Activated naive CD4-positive, alpha-beta T cell treated with anti-CD3 and anti-CD28 coated beads, Interleukin-2, amount 50 U/mL, for 16 hours (primary cell): ENCODE data around the gene CDK11B.
A peak's percentile ranks its signal among the peaks of the same experiment; 100 is the strongest.
"Not testable (repeated sequence)": the region's sequence is repeated elsewhere in the genome, so short reads cannot be mapped to it uniquely, and the experiment has no call there.

Experiments
- DNase-seq: peaks from one replicate; pipeline ENCODE4 v3.0.0-alpha.2; 2020

Gene CDK11B

DNA sequence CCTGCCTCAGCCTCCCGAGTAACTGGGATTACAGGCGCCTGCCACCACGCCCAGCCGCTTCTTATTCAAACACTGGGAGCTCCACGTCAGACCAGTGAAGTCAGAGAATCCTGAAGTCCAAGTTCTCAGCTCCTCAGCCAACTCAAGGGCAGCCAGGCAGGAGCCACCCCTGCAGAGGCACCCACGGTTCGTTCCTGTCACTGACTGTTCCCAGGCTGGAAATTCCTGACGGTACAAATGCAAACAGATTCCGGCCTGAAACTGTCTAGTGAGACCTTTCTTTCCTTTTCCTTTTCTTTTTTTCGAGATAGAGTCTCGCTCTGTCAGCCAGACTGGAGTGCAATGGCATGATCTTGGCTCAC is 22.1 kb upstream of the CDK11B start:
- DNase-seq = no peak

DNA sequence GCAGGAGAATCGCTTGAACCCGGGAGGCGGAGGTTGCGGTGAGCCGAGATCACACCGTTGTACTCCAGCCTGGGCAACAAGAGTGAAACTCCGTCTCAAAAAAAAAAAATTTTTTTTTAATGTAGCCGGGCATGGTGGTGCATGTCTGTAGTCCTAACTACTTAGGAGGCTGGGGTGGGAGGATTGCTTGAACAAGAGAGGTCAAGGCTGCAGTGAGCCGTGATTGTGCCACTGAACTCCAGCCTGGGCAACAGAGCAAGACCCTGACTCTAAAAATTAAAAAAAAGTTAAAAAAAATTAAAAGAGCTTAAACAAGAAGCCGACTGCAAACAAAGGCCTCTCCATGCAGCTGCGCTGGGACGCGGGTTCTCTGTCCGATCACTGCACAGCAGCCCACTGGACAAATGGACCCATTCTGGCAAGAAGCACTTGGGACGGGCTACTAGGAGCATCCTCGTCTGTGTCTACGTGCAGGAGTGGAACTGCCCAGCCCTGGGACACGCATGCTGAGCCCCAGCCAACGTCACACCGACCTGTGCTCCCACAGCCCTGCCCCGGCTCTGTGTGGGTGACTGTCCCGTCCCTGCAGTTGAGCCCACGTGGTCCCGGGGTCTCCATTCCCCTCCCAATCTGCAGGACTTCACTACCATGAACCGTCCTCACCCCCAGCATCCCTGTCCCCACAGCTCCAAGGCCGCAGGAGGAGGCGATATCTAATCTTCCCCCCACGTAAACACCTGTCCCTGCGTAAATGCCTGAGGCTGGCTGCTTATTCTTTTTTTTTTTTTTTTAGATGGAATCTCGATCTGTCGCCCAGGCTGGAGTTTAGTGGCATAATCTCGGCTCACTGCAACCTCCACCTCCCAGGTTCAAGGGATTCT is 21.5 kb upstream of the CDK11B start:
- DNase-seq = no peak

DNA sequence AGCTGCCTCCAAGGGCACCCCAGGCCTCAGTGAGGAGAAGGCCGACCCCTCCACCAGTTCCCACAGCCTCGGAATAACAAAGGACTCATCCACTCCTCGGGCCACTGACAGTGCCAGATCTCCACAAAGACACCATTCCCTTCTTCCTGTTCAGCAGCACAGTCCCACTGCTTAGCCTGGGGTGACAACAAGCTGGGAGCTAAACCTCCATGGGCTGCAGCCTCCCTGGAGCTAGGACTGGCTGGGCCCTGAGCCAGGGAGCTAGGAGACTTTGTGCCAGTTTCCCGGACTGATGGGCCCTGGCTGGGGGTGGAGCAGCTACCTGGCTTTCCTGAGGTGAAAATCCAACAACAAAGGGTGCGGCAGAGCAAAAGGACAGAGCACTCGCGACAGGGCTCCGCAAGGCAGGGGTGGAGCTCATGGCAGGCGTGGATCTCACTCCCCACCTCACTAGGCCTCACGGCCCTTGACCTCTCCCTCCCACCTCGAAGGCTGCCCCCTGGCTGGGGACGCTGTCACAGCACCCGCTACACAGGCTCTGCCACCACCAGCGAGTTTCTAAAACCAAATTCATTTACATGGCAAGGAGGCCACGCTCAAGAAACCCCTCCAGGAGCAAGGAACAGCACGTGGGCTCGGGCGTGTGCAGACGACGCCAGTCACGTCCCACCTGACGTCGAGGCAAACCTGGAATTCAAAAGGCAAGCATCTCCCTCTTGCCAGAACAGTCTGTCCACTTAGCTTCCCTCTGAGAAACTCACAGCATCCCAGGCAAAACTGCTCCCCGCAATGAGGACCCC is 20.0 kb upstream of the CDK11B start:
- no peak for DNase-seq

DNA sequence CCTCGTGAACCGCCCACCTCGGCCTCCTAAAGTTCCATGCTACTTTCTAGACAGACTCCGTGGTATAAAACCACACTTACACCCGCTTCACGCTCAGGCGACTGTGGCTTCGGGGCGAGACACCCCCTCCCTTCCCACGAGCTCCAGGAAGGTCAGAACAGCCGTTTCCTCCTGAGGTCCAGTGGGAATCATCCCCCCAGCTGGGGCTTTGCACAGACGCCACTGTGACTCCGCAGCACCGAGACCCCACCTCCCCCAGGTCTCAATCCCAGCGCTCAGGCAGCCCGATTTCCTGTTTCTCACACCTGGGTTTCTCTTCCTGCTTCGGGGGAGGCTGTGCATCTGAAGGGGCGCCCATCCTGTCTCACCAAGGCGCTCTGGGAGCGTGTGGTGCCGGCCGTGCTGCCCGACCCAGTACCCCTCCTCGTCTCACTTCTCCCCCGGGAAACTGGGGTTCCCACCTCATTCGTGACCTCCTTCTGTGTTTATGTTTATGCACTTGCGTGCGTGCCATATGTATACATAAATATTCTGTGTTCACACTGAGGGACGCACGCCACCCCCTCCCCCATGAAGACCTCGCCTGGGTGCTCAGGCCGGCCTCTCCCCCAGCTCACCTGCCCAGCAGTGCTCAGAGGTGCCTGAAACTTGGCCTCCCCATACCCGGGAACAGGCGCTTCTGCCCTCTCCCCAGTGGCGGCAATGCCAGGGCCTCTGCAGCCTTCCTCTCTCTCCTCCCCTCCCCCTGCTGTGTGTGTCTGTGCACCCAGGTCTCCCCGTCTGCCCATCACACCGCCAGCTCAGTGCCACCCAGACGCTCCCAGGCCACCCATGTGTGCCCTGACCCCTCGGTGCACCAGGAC is 19.1 kb upstream of the CDK11B start:
- peak; percentile 61 for DNase-seq

DNA sequence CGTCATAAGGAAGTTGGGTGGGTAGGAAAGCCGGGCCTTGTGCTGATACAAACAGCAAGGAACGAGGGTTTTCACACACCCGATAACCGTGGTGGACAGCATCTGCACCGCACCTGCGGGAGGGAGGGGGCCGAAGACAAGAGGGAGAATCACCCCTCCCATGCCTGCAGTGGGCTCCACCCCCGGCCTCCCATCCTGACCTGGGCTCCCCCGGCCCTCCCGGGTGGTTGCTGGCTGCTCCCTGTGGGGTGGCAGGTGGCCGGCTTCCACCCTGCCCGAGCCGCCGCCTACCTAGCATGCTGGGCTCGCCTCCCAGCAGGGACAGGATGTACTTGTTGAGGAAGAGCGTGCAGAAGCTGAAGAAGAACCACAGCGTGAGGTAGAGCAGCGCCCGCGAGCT is 17.3 kb upstream of the CDK11B start:
- DNase-seq = not testable (repeated sequence)

DNA sequence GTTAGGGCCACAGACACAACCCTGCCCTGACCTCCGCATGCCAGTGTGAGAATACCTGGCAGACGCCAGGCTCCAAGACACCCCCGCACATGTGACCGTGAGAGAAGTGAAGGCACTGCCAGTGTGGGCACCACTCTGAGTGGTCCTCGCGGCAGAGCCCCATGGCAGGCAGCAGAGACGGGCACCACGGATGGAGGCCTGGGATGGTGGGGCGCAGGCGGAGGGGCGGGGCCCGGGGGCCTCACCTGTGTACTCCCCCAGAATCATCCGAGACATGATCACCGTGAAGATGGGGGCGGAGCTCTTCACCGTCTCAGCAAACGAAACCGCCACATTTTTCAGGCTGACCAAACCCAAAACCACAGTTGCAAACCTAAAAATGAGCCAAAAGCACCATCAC is 16.4 kb upstream of the CDK11B start:
- DNase-seq = not testable (repeated sequence)

DNA sequence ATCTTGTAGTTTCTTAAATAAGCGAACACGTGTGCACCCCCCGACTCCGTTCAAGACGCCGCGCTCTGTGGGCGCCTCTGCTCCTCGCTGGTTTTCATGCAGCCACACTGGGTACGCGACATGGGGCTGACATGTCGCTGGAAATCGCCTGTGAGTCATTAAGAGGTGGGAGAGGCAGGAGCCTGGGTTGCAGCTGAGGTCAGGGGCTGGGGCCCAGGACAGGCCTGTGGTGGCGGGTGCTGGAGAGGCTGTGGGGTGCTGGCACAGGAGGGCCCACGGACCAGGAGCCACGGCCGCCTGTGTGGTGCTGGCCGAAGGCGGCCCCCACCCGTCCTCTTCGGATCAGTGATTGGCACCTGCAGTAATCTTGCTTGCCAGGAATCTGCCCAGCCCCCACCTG is 16.0 kb upstream of the CDK11B start:
- DNase-seq = not testable (repeated sequence)

DNA sequence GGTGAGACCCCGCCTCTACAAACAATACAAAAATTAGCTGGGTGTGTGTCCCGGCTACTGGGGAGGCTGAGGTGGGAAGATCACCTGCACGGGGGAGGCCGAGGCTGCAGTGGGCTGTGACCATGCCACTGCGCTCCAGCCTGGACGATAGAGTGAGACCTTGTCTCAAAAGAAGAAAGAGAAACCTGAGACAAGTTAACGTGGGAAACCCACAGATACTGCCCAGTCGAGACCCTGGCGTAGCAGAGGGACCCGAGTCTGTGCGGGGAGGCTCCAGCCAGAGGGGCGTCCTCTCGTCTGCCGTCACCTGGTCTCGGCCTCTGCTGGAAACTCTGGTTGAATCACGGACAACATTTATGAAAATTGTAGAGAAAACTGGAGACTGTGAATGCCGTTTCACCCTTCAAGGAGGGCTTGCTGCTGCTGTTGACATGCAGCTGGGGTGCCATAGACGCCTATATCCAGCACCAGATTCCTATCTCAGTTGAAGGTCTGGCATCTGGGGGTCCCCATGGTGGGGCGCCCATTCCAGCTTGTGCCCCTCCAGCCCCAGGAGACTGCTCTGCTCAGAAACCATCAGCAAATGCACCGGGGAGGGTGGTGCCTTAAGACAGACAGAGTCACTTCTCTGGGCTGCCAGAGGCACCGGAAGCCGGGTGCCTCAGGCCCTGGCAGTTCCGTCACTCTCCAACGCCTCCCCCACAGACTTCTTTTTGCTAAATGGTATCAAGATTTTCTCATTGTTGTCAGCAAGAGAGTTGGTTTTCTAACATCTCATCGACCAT is 13.6 kb upstream of the CDK11B start:
- no peak for DNase-seq

DNA sequence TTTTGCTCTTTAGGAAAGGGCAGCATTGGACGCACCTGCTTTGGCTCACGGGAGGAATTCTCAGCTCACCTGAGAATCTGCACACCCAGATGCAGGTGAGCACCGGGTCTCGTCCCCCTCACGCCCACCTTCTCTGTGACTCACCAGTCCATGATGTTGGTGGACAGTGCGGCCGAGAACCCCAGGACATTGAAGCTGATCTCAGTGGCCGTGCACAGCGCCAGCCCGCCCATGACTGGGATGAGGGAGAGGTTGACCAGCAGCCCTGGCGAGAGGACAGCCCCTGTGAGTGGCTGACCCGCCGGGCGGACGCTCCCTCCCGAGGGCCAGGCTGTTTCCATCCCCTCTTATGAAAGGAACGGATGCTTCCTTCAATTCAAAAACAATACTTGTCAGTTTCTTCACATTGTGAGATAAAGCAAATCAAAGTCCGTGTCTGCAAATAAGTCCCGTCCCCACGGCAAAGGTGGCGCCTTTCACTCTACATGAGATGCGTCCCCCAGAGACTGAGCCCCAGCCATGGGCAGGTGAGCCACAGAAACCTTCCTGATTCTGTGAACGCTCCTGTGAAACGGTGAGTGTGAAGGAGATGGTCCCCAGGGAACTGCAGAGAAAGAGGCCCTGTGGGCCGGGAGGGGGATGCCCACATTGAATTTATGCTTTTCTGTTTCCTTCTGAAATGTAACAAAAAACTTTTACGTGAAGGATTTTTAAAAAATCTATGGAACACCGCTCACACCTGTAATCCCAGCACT is 12.7 kb upstream of the CDK11B start:
- no peak for DNase-seq

DNA sequence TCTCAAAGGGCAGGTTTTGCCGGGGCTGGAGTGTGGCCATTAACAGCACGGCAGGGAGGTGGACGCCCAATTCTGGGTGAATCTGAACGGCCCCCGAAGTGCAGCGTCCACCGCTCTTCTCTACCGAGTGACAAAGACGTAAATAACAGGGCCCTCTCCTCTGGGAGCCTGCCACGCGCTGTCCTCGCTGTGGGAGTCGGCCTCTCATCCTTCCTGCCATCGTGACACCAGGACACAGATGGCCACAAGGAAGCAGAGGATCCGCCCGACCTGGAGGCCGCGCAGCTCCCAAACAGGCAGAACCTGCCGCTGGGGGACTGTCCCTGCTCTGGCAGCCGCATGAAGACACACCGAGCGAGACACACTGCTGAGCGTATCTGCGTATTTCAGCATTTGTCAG is 12.1 kb upstream of the CDK11B start:
- no peak for DNase-seq

DNA sequence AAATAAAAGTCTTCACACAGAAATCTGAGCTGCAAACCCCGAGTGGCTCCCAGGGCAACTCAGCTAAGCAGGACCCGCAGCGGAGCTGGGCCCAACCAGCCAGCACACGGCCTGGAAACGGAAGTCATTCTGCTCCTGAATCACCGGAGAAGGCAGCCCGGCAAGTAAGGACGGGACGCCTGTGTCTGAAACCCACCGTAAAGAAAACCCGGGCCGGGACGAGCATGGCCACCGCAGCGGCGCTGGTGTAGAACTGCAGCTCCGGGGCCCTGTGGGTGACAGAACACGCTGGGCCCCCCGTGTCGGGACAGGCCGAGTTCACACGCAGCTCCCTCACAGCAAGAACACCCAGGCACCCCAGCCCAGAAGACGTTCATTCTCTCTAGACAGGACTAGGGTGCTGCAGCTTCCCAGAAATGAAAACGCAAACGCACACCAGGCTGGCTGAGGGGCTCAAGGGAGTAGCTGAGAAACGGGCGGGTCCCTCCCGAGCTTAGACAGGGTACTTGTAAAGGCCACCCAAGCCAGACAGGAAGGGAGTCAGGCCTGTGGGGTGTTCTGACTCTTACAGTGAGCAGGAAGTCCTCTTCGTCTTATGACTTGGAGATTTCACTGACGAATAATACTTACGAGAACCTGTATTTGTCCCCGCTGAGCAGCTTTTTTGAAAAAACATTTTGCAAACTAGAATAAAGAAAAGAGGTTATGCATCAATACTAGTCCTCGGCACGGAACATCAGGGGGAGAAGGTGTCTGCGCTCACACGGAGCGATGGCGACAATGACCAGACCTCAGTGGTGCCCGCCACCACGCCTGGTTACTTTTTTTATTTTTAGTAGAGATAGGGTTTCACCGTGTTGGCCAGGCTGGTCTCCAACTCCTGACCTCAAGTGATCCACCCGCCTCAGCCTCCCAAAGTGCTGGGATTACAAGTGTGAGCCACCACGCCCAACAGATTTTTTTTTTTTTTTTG is 10.9 kb upstream of the CDK11B start:
- no peak for DNase-seq

DNA sequence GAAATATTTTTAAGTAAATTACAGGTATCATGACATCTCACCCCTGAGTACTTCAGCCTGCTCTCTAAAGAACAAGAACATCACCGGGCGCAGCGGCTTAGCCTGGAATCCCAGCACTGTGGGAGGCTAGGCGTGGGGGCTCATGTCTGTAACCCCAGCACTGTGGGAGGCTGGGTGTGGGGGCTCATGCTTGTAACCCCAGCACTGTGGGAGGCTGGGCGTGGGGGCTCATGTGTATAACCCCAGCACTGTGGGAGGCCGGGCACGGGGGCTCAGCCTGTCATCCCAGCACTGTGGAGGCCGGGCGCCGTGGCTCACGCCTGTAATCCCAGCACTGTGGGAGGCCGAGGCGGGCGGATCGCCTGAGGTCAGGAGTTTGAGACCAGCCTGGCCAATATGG is 7.7 kb upstream of the CDK11B start:
- DNase-seq = no peak

DNA sequence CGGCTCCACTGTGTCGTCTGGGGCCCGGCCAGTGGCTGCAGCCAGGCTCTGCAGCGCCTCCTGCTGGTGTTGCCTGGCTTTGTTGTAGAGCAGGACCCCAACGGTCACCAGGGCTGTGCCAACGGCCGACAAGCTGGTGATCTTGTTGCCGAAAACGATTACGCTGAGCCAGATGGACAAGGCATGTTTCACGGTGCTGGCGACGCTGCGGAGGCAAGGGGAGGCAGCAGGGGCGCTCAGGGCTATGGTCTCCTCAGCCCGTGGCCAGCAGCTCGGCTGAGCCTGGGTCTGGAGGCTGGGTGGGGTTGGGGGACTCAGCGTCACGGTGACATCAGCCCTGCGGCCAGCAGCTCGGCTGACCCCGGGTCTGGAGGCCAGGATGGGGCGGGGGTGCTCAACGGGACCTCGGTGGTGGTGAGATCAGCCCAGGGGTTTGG is 7.0 kb upstream of the CDK11B start:
- DNase-seq = peak; percentile 51

DNA sequence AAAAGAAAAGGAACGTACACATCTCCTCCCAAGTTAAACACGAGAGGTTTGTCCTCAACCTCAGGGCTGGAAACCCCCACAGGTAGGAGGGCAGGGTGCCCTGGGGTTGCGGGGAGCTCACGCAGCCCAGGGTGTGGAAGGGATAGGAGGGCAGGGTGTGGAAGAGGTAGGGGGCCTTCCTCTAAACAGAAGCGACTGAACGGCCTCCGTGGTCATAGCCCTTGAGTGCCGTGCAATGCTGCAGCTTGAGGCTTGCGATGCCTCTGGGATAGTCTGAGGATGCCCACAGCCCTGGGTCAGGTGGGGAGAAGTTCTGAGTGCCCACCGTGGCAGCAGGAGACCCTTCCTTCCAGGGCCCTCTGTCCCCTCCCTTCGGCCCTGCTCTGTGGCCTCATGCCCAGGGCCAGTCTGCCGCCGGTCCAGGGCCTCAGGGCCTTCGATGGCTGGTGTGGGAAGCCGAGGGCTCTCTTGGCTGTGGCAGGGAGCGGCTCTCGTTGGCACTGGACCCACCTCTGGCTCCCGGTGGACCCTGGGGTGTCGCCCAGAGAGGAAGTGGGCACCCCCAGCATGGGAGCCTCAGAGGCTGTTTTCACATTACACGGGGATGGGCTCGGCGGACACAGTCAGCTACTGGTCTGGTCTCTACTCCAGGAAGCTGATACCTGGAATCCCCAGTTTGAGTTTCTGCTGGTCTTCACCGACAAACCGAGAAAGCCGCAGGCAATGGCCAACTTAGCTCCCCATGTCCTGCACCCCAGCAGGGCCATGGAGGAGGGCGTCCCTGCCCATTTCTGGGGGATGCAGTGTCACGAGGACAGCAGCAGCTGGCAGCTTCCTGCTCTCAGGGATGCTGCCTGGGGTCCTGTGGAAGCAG is 6.4 kb upstream of the CDK11B start:
- no peak for DNase-seq

DNA sequence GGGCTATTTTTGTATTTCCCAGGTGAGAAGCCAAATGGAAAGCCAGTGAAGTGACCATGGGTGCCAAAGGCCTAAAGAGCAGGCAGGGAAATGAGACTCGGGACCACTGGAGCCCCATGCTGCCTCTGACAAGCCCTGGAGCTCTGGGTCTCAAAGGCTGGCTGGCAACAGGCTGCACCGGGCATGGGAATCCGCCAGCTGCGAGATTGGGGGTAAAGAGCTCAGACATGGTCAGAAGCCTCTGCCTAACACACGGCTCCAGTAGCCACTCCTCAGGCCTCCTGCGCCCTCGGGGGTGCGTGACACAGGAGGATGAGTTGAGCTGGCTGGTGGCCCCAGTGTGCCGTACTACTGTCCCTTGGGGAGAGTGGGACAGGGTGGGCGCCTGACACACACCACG is 5.5 kb upstream of the CDK11B start:
- not testable (repeated sequence) for DNase-seq

DNA sequence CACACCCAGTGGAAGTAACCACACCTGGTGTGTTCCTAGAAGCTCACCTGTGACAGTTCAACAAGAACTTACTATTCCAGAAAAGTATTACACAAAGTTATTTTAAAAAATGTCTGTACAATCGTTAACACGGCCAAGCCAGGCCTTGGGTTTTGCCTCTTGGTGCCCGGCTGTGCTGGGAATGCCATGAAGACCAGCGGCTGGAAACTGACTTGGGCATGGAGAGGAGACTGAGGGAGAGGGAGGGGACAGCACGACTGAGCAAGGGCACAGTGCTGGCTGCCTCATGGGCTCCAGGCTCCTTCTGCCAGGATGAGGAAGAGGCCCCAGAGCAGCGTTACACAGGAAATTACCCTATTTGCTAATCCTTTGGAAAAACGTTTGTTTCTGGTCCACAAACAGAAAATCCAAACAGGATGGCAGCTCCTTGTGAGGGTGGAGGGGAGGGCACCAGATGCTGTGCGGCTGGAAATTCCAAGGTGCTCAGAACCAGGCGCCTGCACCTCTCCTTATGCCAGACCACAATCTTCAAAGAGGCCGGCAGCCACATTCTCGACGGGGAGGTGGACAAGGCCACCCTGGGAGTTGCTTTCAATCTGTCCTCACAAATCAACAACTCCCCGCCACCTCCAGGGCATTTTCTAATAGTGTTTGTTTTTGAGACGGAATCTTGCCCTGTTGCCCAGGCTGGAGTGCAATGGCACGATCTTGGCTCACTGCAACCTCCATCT is 4.2 kb upstream of the CDK11B start:
- DNase-seq = not testable (repeated sequence)

DNA sequence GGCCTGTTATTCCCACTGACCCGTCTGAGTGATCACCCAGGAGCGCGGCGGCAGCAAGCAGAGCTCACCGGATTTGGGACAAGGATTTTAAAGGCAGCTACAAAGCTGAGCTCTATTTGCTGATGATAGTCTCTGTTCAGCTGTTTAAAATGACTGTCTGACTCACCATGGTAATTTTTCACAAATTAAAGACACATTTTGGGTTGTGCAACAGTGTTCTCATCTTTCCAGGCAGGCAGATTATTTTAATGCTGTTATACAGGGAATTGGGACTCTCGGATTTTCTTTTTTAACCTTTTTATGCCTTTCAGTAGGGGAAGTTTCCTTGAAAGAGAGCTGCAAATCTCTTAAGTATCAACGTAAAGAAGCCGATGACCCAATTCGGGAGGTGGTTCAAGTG is 3.6 kb upstream of the CDK11B start:
- not testable (repeated sequence) for DNase-seq

DNA sequence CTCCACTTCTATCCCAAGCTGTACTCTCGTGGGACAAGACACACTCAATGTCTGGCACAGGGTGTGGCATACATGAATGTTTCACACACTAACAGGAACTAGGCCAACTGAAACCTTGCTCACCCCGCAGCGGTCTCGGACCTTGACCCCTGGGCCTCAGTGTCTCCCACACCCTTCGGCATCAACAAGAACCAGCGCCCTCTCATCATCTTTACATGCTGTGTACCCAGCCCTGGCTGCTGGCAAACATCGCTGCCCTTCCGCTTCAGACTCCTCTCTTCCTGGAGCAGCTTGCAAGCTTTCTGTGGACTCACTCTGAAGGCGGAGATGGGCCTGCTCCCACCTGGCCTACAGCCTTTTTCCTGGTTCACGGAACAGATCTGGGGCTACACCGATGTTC is 10.5 kb downstream of the CDK11B start:
- DNase-seq = not testable (repeated sequence)
